ENCODE measurements around the gene LPAR3. TPM values are rescaled to one million over a fixed set of nuclear protein-coding genes. Genes with fewer than 3 reads are reported as not detected.

LPAR3 gene
- total RNA-seq, 1 experiment from 2014 or later: 9.8 TPM

GRCh38 chr1:84856726-84857270, 36.2 kb downstream of the LPAR3 start:
- ChIA-PET POLR2A (ENCODE audit: unreplicated experiment) (interaction anchor here (0.5 kb wide), 1 partner anchor 8 kb away, joined by 3 read pairs; no protein-coding TSS in a partner anchor), CTCF (interaction anchor here (0.8 kb wide), 1 partner anchor 9 kb away, joined by 3 read pairs; no protein-coding TSS in a partner anchor)
- H3K4me1 ChIP-seq (ENCODE audit: insufficient read depth, low read length): peaks cover 43% of the 10 kb centered on the region
- H4K20me1 ChIP-seq (ENCODE audit: low read length): no peaks in the 10 kb centered on the region
- no peaks in the 10 kb centered on the region for H3K9me3 ChIP-seq (ENCODE audit: low read length)
- H3K27ac ChIP-seq (ENCODE audit: low read length): no peak overlapping the region
- H2AFZ ChIP-seq (ENCODE audit: low read length): no peak overlapping the region
- H3K79me2 ChIP-seq (ENCODE audit: low read length): 0 out of 2 replicates have a peak, but pooled peaks cover 4% of the 10 kb centered on the region
- no peaks in the 10 kb centered on the region for H3K27me3 ChIP-seq (ENCODE audit: low read length)
- peaks cover 7% of the 10 kb centered on the region for H3F3A ChIP-seq (ENCODE audit: low read length, unreplicated experiment)
- H3K9ac ChIP-seq (ENCODE audit: low read length): no peak overlapping the region
- TF ChIP-seq CTCF (conservative IDR thresholded peaks at IDR 0.05; ENCODE audit: low read depth, low read length) (no peak), EZH2 (IDR thresholded peaks at IDR 0.05; ENCODE audit: low read length, unreplicated experiment) (no peak)
- no peak overlapping the region for H3K4me2 ChIP-seq (ENCODE audit: low read length)
- intact Hi-C loops (cut with micrococcal nuclease): no loop called here
- DNase-seq: no peak
- no peak for ATAC-seq
- no peaks in the 10 kb centered on the region for H3K9me2 ChIP-seq (replicated peaks; ENCODE audit: low read length)
- peaks cover 5% of the 10 kb centered on the region; the same call in 1 of the 2 replicates for H3K36me3 ChIP-seq (ENCODE audit: low read depth, low read length)
- BruUV-seq (replicated peaks): no TSS peak
- no peak overlapping the region for H3K4me3 ChIP-seq (ENCODE audit: low read length)

- H3K27ac ChIP-seq (ENCODE audit: low read length): peak overlapping the region; percentile 96
- H3F3A ChIP-seq (ENCODE audit: low read length, unreplicated experiment): peaks cover 7% of the 10 kb centered on the region
- no peak for DNase-seq
- intact Hi-C loops (cut with micrococcal nuclease): no loop called here
- ChIA-PET POLR2A (ENCODE audit: unreplicated experiment) (no interaction called here), CTCF (interaction anchor here (0.8 kb wide), 1 partner anchor 8 kb away, joined by 3 read pairs; no protein-coding TSS in a partner anchor)
- H3K4me1 ChIP-seq (ENCODE audit: insufficient read depth, low read length): peaks cover 51% of the 10 kb centered on the region
- no peaks in the 10 kb centered on the region for H3K9me2 ChIP-seq (replicated peaks; ENCODE audit: low read length)
- no peak for TF ChIP-seq CTCF (conservative IDR thresholded peaks at IDR 0.05; ENCODE audit: low read depth, low read length)
- no peak for TF ChIP-seq EZH2 (IDR thresholded peaks at IDR 0.05; ENCODE audit: low read length, unreplicated experiment)
- TF ChIP-seq EZH2phosphoT487 (IDR thresholded peaks at IDR 0.05; ENCODE audit: borderline replicate concordance, low read length): no peak
- H3K79me2 ChIP-seq (ENCODE audit: low read length): 0 out of 2 replicates have a peak, but pooled peaks cover 4% of the 10 kb centered on the region
- no peak overlapping the region for H3K4me3 ChIP-seq (ENCODE audit: low read length)
- H3K9me3 ChIP-seq (ENCODE audit: low read length): no peaks in the 10 kb centered on the region
- BruUV-seq (replicated peaks): no TSS peak
- peaks cover 5% of the 10 kb centered on the region; the same call in 1 of the 2 replicates for H3K36me3 ChIP-seq (ENCODE audit: low read depth, low read length)
- peak overlapping the region; percentile 67; the same call in 1 of the 2 replicates for H3K9ac ChIP-seq (ENCODE audit: low read length)
- no peaks in the 10 kb centered on the region for H4K20me1 ChIP-seq (ENCODE audit: low read length)
- H2AFZ ChIP-seq (ENCODE audit: low read length): no peak overlapping the region
- H3K27me3 ChIP-seq (ENCODE audit: low read length): no peaks in the 10 kb centered on the region
- H3K4me2 ChIP-seq (ENCODE audit: low read length): peak overlapping the region; percentile 56
- ATAC-seq: no peak
These were observed 37.0 kb downstream of the LPAR3 start for GRCh38 chr1:84855691-84856630.

All from PC-3 (cell line).